Fibroblast of peridontal ligament (primary cell): Measurements from ENCODE around the gene ATP6AP2.
"Not testable (repeated sequence)": the region's sequence is repeated elsewhere in the genome, so short reads cannot be mapped to it uniquely, and the experiment has no call there.

Source experiments
- DNase-seq: peaks from one replicate; pipeline ENCODE4 v3.0.0-alpha.2; 2010; ENCODE audit errors: extremely low read depth

Gene ATP6AP2

DNA sequence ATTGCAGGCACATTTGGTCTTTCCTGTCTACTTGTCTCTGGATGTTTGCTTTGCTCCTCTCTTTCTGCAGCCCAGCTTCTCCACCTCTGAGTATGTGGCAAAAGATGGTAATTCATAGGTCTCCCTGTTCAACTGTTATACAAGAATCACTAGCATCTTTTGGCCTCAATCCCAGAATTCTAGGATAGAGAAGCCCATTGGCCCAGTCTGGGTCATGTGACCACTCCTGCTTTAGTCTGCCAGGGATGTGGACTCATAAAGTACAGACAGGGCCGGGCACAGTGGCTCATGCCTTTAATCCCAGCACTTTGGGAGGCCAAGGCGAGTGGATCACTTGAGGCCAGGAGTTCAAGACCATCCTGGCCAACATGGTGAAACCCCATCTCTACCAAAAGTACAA is 5.4 kb upstream of the ATP6AP2 start:
- peak; percentile 38 for DNase-seq

DNA sequence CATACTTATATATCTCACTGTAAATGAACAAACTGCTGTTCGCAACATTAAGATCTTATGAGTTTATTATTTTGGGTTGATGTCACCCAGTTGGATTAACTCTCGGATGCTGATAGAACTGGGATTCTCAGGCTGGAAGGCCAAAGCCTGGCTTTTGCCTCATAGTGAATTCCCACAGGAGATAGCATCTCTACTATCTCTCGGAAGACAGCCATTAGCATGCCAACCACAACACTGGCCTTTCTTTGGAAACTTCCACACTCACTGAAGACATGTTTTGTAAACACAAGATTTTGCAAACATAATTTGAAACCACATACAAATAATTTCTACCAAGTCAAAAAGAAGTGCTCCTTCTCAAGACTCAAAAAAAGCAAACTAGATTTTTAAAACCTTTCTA is 4.5 kb upstream of the ATP6AP2 start:
- no peak for DNase-seq

DNA sequence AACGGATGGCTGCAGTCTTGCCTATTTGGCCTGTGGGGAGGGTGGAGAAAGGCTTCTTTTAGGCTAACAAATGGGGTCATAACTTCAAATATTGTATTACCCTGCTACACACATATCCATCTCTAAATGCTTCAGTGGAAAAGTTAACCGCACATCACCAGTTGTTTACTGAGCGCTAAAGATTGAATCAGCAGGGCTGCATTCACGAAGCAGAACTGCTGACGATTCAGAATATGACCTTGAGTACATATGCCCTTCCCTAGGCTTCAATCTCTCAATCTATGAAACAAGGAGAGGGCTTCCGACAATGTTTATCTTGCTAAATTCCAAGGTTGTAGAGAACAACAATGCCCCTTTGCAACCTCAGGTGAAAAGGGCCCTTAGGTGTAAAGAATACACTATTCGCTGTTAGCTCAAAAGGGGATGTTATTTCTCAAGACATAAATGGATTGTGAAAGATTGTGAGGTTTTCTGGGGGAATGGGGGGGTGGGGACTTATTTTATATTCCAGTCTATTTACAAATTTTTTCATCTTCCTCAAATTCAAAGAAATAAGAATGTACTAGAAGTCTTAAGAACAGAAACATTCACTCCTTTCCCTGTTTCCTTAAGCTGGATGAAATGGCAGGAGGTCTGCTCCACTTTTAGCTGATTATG is 2.6 kb upstream of the ATP6AP2 start:
- DNase-seq, result no peak

DNA sequence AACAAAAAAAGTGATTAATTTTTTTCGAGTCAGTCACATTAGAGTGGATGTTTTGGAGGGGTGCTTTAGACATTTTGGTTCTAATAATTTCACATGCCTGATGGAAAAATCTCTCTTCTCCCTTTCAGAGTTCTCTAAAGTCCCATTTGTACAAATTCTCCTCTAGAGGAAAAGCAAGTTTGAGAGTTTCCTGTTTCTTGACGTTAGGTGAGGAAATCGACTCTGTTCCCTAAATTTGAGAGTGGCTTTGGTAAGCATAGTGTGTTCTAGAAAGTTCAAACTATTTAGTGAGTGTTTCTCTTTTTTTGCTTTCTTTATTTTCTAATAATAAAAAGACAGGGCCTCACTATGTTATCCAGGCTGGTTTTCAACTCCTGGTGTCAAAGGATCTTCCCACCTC is 1.6 kb upstream of the ATP6AP2 start:
- DNase-seq, result no peak

DNA sequence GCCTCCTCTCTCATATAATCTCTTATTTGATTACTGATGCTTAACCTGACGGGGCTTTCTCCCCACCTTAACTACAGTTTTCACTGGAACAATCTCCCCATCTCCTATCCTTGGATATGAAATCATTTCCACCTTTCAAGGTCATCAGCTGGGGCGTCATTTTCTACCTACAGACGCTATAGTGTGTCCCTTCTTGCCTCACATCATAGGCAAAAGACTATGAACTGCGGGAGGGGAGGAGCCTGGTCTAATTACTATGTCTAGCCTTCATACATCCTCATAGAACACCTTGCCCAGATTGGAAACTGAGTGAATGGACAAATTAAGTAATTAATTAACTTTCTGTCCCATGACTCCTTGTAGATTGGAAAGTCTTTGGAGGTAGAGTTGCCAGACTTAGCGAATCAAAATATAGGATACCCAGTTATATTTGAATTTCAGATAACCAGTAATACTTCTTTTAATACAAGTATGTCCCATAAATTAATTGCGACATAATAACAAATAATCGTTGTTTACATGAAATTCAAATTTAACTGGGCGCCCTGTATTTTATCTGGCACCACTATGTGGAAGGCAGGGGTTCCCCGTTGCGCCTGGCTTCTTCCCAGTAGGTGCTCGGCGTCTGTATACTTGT is 752 bp upstream of the ATP6AP2 start:
- DNase-seq, result no peak

DNA sequence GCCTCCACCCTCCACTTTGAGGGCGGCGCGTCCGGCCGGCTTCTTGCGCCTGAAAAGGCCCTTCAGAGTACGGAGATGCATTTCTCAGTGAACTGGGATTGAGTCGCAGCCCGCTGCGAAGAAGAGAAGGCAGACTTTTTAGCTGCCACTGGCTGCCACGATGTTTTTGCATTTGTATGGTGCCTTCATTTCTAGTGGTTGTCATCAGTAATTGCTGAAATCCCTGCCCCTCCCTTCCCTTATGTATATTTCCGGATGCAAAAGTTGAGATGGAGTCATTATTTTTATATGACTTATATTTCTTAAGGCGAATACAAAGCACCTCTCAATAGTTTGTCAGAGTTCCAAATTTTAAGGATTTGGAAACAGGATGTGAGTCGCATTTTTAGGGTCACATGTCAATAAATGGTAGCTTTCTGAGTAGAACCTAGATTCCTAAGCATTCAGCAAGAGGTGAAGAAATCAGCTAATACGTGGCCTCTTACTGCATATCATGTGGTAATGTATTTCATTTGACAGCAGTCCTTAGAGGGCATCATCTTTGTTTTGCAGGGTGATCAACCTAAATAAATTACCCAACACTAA is 658 bp downstream of the ATP6AP2 start:
- DNase-seq, result peak; percentile 14

DNA sequence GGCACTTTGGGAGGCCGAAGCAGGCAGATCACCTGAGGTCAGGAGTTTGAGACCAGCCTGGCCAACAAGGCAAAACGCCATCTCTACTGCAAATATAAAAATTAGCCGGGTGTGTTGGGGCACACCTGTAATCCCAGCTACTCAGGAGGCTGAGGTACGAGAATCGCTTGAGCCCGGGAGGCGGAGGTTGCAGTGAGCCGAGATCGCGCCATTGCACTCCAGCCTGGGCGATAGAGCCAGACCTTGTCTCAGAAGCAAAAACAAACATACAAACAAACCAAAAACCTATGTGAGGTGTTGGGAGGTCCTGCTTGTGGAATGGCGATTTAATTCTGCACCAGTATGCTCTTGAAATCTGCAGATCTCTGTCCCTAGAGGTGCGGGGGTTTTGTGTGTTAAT is 1.4 kb downstream of the ATP6AP2 start:
- DNase-seq, result not testable (repeated sequence)

DNA sequence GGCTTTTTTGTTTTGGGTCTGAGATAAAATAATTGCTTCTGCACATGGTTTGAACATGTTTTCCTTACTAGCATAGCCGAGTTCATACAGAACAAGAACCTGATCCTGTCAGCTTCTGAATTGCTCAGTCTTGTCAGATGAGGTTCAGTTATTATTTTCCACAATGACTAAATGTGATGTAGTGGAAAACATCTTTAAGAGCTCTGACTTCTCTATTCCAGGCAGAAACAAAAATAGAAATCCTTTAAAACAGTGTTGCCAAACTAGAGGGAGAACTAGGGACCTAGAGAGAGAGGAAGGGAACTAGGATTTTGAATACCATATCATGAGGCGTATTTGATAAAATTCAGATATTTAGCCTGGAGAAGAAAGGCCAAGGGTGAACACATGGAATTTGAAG is 2.0 kb downstream of the ATP6AP2 start:
- DNase-seq, result no peak

DNA sequence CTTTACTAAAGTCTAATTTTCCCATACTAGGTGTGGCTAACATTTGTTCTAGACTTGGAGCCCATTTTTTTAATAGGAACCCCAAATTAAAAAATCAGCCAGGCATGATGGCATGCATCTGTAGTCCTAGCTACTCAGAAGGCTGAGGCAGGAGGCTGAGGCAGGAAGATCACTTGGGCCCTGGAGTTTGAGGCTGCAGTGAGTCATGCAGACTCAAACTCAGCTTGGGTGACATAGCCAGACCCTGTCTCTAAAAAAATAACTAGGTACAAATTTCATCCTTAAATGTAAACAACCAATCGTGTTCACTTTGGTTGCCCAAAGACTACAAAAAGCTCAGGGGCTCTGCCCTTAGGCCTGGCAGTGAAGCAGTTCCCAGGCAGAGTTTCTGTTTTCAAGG is 6.9 kb downstream of the ATP6AP2 start:
- DNase-seq, result not testable (repeated sequence)

DNA sequence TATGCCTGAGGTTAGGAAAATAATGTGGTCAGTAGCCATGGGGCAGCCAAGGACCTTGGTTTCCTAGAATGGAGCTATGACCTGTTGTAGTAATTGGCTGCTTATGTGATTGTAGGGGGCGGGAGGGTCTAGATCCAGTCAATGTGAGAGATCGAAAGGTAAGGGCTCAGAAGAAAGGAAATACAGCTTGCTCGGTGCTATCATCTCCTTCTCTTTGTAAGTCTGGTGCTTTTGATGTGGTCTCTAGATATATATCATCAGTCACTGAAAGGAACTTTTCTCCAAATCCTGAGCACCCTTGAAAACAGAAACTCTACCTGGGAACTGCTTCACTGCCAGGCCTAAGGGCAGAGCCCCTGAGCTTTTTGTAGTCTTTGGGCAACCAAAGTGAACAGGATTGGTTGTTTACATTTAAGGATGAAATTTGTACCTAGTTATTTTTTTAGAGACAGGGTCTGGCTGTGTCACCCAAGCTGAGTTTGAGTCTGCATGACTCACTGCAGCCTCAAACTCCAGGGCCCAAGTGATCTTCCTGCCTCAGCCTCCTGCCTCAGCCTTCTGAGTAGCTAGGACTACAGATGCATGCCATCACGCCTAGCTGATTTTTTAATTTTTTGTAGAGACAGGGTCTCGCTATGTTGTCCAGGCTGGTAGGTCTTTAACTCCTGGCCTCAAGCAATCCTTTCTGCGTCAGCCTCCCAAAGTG is 9.0 kb downstream of the ATP6AP2 start:
- DNase-seq, result not testable (repeated sequence)

DNA sequence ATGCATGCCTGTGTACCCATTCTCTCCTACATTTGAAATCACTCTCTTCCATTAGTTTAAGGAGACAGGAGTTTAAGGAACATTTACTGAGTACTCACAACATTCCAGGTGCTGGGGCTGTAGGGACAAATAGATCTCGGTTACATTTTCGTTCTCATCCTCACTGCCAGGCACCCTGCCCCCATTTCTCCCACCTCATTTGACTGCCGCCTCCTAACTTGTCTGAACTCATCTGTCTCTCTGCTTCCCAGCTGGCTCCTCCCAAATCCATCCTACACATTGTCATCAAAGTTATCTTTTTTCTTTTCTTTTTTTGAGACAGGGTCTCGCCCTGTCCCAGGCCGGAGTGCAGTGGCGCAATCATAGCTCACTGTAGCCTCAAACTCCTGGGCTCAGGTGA is 22.7 kb downstream of the ATP6AP2 start:
- DNase-seq, result no peak

DNA sequence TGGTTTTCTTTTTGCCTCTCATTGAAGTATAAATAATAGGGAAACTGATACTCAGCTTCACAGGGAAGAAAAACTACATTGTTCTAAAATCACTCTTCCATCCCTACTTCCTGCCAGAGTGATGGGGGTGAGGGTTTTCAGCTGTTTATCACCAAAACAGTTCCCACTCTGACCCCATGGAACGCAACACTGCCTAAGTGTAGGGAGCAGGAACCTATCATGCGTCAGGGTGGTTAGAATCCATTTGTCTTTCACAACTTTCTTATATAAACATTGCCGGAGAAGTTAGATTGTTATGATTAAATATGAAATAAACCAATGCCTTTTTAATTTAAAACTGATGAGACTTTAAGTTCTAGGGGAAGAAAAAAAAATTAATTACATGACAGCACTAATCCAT is 26.6 kb downstream of the ATP6AP2 start:
- peak; percentile 19 for DNase-seq

DNA sequence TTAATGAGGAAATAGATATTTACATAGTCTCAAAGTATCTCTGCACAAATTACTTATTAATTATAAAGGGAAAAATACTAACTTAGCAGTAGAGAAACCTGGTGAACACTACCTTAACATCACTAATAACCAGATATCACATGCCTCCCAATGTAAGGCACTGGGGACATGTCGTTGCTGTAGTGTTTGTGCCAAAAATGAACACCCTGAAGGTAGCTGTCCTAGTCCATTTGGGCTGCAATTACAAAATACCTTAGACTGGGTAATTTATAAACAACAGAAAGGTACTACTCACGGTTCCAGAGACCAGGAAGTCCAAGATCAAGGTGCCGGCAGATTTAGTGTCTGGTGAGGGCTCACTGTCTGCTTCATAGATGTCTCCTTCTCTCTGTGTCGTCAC is 31.7 kb downstream of the ATP6AP2 start:
- DNase-seq, result no peak

DNA sequence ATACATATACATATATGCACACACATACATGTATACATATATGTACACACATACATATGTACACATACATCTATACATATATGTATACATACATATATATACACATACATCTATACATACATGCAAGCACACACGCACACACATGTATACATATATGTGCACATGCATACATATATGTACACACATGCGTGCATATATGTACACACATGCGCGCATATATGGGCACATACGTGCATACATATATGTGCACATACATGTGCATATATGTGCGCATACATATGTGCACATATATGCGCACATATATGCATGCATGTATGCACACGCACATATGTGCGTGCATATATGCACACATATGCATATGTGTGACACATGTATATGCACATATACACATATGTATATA is 35.2 kb downstream of the ATP6AP2 start:
- DNase-seq, result no peak

DNA sequence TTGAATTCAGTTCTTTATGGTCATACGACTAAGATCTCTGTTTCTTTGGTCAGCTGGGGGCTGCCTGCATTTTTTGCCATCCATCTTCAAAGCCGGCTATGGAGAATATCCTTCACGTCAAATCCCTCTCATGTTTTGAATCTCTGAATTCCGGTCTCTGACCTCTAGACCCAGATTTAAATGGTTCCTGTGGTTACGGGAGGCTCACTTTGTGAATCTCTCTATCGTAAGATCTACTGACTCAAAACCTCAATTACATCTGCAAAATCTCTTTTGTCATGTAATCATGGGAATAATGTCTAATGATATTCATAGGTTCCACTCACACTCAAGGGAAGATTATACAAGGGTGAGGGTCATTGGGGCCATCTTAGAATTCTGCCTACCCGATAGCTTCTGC is 36.8 kb downstream of the ATP6AP2 start:
- peak; percentile 8 for DNase-seq

DNA sequence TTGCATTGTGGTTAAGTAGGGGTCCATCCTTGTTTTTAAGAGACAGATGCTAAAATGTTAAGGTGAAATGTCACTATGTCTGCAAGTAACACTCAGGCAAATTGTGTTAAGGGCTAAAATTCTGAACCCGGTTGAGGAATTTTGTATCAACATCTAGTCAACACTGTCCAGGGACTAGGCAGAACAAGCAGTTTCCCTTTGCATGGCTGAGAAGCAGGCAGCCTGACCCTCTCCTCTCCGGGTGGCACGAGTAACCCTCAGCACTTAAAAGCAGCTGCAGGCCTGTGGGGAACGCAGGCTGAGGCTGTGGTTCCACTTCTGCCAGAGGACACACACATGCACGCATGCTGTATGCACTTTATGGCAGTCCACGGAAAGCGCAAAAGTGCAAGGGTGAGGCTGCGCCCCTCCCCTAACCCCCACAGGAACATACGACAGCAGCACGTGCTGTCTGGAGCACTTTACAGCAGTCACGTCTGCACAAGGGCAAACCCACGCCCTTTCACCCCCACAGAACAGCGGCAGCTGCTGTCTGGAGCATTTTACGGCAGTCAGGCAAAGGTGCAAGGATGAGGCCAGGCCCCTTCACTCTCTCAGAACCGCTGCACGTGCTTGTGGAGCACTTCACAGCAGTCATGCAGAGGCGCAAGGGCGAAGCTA is 41.8 kb downstream of the ATP6AP2 start:
- no peak for DNase-seq

DNA sequence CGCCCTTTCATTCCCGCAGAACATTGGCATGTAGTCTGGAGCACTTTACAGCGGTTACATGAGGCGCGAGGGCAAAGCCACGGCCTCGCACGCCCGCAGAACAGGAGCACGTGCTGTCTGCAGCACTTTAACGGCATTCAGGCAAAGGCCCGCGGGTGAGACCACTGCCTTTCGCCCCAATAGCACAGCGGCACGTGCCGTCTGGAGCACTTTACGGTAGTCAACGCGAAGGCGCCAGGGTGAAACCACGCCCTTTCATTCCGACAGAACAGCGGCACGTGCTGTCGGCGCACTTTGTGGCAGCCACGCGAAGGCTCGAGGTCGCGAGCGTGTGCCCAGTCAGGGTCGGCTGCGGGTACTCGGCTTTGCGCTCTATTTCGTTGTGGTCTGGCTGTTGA is 42.4 kb downstream of the ATP6AP2 start, which contains the start of gene MPC1L:
Gene MPC1L (plus strand): TSS at position 290 of the 398 bp plus-strand sequence. CDS start 138 bp downstream, outside the sequence.
- DNase-seq, result no peak

DNA sequence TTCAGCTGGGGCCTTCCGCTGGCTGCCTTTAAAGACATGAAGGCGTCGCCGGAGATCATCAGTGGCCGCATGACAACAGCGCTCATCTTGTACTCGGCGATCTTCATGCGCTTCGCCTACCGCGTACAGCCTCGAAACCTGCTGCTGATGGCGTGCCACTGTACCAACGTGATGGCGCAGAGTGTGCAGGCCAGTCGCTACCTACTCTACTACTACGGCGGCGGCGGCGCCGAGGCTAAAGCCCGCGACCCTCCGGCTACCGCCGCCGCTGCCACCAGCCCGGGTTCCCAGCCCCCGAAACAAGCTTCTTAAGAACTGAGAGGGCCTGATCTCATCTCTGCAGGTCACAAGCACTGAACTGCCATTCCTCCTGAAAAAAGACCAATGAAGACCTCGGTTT is 42.9 kb downstream of the ATP6AP2 start:
- DNase-seq, result no peak

DNA sequence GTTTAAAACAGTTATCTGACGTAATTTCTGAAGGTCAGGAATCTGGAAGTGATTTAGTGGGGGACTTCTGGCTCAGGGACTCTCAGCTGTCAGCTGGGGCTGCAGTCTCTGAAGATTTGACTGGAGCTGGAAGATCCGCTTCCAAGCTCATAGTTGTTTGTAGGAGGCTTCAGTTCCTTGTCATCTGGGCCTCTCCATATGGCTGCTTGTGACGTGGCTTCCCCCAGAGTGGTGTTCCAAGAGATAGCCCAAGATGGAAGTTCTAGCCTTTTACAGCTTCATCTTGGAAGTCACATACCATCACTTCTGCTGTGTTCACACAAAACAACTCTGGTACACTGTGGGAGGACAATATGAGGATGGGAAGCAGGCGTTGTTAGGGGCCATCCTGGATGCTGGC is 44.5 kb downstream of the ATP6AP2 start:
- DNase-seq, result no peak

DNA sequence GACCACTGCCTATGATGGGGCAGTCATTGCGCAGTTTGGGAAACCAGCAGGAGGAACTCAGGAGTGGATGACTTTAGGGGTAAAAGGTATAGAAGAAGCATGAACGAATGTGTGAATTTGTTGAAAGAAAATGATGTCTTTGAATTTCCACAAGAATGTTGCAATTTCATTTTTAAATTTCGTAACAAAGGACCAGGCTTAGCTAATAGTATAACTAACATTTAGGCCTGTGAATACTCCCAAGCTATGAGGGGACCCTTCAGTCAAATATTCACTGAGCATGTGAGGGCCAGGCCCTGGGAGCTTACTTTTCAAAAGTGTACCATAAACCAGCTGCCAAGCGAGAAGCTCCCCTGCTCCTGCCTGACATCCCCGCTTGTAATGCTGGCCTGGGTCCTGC is 47.7 kb downstream of the ATP6AP2 start:
- DNase-seq, result no peak

DNA sequence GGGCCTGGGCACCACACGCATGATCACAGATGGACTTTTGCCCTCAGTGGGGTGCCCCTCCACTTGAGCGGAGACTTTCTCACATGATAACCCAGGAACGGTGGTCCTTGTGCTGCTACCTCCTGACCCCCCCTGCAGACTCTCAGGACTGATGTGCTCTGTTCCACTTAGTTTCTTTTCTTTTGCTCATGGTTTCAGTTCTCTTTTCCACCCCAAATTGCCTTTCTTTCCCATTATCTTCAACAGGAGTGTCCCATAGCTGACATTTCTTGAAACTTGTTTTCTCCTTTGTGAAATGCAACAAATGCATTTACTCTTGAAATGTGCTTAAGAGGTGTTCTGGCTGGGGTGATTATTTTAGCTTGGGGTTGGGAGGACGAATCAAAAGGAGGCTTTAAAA is 51.4 kb downstream of the ATP6AP2 start:
- DNase-seq, result no peak

DNA sequence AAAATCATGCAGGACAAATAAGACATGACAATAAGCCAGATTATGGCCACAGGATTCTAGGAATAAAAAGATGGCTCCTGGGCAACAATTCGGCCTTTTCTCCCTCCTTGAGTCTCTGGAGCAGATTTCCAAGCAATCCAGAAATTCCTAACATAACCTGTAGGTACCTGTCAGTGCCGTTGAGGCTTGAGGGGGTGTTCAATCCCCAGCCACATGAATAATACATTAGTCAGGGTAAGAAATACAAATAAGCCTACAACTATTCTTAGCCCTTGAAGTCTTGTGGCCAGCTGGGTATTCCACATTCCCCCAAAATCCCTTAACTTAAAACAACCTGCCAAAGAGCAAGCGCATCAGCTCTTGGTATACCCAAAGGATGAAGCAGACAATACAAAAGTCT is 56.9 kb downstream of the ATP6AP2 start:
- DNase-seq, result no peak
